GM12873 (cell line): Measurements from ENCODE around the gene MAPK7.

Experiments used
- TF ChIP-seq, protein P1 (sequence below): IDR thresholded peaks from 2 replicates; pipeline ENCODE4 v1.5.1; 2012; ENCODE audit warnings: low read depth, mild to moderate bottlenecking, moderate library complexity, low read length, control low read depth; ENCODE audit not compliant: insufficient read depth; ENCODE audit errors: missing control alignments

MAPK7 gene

GRCh38 chr17:19378416-19379360, at the start of gene MAPK7:
Gene MAPK7, plus strand, starts transcription at chr17:19378498. Its CDS starts 403 bp downstream, at chr17:19378901.
- TF ChIP-seq, protein P1, sequence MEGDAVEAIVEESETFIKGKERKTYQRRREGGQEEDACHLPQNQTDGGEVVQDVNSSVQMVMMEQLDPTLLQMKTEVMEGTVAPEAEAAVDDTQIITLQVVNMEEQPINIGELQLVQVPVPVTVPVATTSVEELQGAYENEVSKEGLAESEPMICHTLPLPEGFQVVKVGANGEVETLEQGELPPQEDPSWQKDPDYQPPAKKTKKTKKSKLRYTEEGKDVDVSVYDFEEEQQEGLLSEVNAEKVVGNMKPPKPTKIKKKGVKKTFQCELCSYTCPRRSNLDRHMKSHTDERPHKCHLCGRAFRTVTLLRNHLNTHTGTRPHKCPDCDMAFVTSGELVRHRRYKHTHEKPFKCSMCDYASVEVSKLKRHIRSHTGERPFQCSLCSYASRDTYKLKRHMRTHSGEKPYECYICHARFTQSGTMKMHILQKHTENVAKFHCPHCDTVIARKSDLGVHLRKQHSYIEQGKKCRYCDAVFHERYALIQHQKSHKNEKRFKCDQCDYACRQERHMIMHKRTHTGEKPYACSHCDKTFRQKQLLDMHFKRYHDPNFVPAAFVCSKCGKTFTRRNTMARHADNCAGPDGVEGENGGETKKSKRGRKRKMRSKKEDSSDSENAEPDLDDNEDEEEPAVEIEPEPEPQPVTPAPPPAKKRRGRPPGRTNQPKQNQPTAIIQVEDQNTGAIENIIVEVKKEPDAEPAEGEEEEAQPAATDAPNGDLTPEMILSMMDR = no peak

GRCh38 chr17:19329136-19329535, 49.2 kb upstream of the MAPK7 start:
- TF ChIP-seq, protein P1 = no peak

DNA sequence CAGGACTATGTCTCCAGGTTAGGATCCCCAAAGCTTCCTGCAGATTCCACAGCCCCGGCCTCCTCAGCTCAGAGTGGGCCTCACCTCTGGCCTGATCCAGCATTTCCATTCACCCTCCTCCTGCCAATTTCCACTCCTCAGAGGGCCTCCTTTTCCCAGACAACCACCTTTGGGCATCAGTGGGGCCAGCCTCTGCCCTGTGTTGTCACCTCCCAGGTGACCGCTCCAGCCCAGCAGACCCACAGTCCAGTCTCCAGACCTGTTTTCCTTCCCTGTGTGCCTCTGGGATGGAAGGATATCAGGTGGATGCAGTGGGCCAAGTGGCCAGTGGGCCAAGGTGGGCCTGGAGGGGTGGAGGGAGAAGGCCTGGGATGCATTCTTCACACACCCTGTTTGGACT, 48.5 kb upstream of the MAPK7 start:
- TF ChIP-seq, protein P1 = no peak

DNA sequence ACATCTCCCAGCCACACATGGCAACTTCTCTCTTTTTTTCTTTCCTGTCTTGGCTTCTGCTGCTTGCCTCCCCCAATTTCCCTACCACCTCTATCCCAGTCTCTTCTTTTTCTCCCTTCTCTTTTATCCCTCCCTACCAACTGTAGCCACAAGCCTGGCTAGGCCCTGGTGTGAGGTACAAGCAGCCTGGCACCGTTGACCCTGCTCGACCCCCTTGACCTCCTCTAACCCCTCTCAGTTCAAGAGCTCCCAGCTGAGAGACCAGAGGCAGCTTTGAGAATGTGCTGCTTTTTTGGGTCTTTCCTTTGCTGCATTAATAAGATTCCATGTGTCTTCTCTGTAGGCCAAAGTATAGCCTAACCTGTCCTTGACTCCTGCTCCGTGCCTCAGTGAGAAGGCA, 48.0 kb upstream of the MAPK7 start:
- TF ChIP-seq, protein P1 = no peak

- TF ChIP-seq, protein P1 = no peak
These were observed 47.2 kb upstream of the MAPK7 start for GRCh38 chr17:19331134-19331533.

- TF ChIP-seq, protein P1 = no peak
These were observed 46.6 kb upstream of the MAPK7 start for GRCh38 chr17:19331543-19332245.
